Activated CD4-positive, CD25-positive, alpha-beta regulatory T cell treated with anti-CD3 and anti-CD28 coated beads, Interleukin-2, amount 50 U/mL, for 24 hours (primary cell): ENCODE measurements around the gene SCGB1D1.
"Not testable (repeated sequence)": the region's sequence is repeated elsewhere in the genome, so short reads cannot be mapped to it uniquely, and the experiment has no call there.

ENCODE experiments used
- ATAC-seq, 2 donors: fragments of 150-1000 bp; cut with Tn5 transposase; one replicate each; pipeline ENCODE4 v1.10.0; 2021; ENCODE audit warnings: mild to moderate bottlenecking in 1 of 2, moderate library complexity in 1 of 2

Gene SCGB1D1

GRCh38 chr11:62169448-62169847 is 20.6 kb upstream of the SCGB1D1 start:
- ATAC-seq = no peak

DNA sequence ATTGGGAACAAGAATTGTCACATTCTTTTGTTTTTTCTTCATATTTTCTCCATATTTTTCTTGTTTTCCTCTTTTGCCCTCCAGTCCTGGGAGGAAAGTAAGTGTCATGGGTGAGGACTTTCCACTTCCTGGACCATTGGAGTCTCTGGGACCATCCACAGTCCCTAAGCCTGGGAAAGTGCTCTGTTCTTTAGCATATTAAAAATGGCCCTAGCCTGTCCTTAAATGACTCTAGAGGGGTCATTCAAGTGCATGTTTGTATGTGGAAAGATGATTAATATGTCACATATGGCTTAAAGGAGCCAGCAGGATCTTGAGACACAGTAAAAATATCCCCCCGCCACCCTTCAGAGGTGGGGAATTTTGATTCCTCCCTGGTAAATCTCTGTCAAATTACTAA is 20.1 kb upstream of the SCGB1D1 start:
- ATAC-seq = no peak

GRCh38 chr11:62171261-62171723 is 18.7 kb upstream of the SCGB1D1 start:
- ATAC-seq = peak in 1 of 2 donors; percentile 41

GRCh38 chr11:62172294-62172693 is 17.7 kb upstream of the SCGB1D1 start:
- ATAC-seq = no peak

GRCh38 chr11:62176766-62177165 is 13.2 kb upstream of the SCGB1D1 start:
- no peak for ATAC-seq

DNA sequence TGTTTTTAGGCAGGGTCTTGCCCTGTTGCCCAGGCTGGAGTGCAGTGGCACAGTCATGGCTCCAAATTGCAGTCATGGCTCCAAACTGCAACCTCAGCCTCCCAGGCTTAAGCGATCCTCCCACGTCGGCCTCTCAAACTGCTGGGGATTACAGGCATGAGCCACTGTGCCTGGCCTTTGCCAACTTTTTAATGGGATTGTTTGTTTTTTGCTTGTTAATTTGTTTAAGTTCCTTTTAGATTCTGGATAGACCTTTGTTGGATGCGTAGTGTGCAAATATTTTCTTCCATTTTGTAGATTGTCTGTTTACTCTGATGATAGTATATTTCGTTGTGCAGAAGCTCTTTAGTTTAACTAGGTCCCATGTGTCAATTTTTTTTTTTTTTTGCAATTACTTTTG is 10.0 kb upstream of the SCGB1D1 start:
- ATAC-seq = no peak

DNA sequence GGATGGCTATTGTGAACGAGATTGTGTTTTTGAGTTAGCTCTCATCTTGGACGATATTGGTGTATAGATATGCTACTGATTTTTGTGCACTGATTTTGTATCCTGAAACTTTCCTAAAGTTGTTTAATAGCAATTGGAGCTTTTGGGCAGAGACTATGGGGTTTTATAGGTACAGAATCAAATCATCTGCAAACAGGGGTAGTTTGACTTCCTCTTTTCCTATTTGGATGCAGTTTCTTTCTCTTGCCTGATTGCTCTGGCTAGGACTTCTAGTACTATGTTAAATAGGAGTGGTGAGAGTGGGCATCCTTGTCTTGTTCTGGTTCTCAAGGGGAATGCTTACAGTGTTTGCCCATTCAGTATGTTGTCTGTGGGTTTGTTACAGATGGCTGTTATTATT is 8.9 kb upstream of the SCGB1D1 start:
- ATAC-seq = no peak

GRCh38 chr11:62182147-62182891 is 7.7 kb upstream of the SCGB1D1 start:
- ATAC-seq = no peak

- no peak for ATAC-seq
These were observed 3.8 kb upstream of the SCGB1D1 start for GRCh38 chr11:62186195-62186594.

- ATAC-seq = no peak
These were observed 3.9 kb downstream of the SCGB1D1 start for GRCh38 chr11:62193952-62194351.

DNA sequence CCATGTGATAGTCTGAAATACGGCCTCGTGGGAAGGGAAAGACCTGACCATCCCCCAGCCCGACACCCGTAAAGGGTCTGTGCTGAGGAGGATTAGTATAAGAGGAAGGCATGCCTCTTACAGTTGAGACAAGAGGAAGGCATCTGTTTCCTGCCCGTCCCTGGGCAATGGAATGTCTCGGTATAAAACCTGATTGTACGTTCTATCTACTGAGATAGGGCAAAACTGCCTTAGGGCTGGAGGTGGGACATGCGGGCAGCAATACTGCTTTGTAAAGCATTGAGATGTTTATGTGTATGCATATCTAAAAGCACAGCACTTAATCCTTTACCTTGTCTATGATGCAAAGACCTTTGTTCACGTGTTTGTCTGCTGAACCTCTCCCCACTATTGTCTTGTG is 5.0 kb downstream of the SCGB1D1 start:
- not testable (repeated sequence) for ATAC-seq

DNA sequence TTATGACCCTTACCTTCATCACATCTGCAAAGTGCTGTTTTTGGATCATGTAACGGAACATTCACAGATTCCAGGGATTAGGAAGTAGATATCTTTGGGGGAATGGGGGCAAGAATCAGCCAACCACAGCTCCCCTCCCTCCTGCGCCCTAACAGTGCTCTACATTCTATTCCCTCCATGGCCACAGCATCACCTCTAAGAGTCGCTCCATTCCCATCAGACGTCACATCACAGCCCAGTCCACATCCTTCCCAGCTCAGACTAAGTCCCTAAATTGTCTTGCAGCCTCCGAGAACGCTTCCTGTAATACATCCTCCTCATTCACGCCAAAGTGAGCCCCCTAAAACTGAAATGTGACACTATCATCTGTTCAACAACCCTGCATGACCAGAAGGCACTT is 5.9 kb downstream of the SCGB1D1 start:
- ATAC-seq = no peak

GRCh38 chr11:62197400-62197799 is 7.4 kb downstream of the SCGB1D1 start:
- not testable (repeated sequence) for ATAC-seq

GRCh38 chr11:62201376-62201775 is 11.4 kb downstream of the SCGB1D1 start:
- ATAC-seq = no peak

DNA sequence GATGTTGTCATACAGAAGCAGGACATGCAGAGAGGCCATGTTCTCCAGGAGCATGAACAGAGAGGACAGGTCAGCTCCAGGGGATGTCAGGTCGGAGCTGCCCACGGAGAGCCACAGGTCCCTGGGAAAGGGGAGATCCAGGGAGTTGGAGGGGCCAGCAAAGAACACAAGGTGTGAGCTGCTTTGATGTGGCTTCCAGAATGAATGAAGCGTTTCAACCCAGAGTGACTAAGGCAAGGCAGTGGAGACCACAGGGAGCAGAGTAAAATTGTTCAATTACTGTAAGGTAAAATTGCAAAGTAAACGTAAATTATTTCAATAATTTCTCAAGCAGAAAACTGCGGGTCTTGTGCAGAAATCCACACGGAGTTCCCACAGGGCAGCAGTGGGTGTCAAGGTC is 12.9 kb downstream of the SCGB1D1 start:
- no peak for ATAC-seq

- no peak for ATAC-seq
These were observed 14.4 kb downstream of the SCGB1D1 start for GRCh38 chr11:62204430-62204829.

DNA sequence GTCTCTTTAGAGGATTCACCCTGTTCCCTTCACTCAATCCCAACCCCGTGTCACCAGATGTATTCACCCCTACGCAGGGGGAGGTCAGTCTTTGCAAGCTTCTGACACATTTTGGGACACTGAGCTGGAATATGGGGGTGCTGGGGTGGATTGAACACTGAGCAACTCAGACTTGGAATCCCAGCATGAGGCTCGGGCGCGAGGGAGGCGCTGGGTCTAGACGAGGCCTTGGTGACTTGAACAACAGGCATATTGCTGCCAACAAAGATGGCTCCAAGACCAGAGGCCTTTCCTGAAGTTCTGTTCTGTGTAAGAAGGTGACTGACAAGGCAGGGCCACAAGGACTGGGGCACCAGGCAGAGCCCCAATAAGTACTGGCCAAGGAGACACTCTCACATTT is 15.4 kb downstream of the SCGB1D1 start:
- no peak for ATAC-seq

GRCh38 chr11:62206276-62207066 is 16.5 kb downstream of the SCGB1D1 start:
- ATAC-seq = not testable (repeated sequence)

- ATAC-seq = no peak
These were observed 18.7 kb downstream of the SCGB1D1 start for GRCh38 chr11:62208785-62209144.

DNA sequence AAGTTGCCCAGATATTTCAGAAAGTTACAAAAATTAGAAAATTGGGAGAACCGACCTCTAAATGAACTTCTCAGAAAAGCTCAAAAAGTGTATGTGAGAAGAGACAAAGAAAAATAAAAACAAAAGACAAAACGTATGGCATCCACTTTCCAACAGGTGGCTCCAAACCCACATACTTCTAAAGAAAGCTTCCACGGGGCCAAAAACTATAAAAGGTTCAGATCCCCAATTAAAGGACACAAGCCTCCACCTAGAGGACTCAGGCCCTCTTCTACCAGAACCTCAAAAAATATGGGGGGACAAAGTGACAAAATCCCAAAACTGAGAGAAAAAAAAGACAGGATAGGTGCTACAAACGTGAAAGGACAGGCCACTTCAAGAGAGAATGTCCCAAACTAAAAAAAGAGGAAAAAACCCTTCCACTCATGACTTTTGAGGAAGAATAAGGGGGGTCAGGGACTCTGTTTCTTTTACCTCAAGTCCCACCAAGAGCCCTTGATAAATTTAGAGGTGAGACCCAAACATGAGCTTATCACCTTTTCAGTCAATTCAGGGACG is 27.3 kb downstream of the SCGB1D1 start:
- ATAC-seq = no peak

DNA sequence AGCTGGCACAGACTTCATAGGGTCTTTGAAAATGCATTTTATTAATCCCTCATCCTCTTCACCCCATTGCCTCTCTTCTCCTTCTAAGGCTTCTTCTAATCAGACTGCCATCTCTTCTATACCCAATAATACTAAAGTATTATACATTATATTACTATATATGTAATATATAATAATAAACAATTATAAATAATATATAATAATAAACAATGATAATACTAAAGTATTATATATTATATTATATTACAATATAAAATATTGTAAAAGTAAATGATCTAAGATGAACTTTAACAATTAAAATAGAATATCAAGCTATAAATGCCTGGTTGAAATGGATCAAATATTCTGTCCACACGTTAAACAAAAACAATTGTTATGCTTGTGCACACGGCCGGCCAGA is 31.5 kb downstream of the SCGB1D1 start:
- ATAC-seq = no peak

DNA sequence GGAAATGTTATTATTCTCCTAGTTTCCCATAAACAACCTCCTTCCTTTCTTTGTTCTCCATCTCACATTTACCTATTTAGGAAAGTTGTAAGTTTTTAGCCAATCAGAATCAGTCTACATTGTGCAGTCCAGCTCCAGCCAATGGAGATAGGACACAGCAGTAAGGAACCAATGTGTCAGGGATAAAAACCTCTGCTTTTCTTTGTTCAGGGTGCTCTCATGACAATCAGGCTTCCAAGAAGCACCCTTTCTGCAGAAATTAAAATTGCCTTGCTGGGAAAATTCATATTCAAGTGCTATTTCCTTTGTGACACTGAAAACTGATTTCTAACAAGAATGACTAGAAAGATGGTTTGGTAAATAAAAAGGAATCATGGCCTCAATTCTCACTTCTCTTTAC is 33.1 kb downstream of the SCGB1D1 start:
- no peak for ATAC-seq

GRCh38 chr11:62233730-62234129 is 43.7 kb downstream of the SCGB1D1 start:
- no peak for ATAC-seq

GRCh38 chr11:62236187-62236586 is 46.2 kb downstream of the SCGB1D1 start:
- ATAC-seq = no peak
